CD14-positive monocyte (primary cell): ENCODE results near the gene USP15. TPM values are rescaled to one million over a fixed set of nuclear protein-coding genes. Genes with fewer than 3 reads are reported as not detected.

Experiments used
- DNase-seq, 3 donors: peaks; one replicate each; pipeline ENCODE4 v3.0.0-alpha.2; 2011 to 2022
- H2AFZ ChIP-seq: 2 replicates; pipeline ENCODE4 v1.6.0; 2012; ENCODE audit warnings: mild to moderate bottlenecking, low read depth, low read length, inconsistent platforms; ENCODE audit not compliant: insufficient read depth, poor library complexity, severe bottlenecking
- H3K27ac ChIP-seq, 2 donors: 1 replicate in 1 of 2; 2 replicates in 1 of 2; pipeline ENCODE4 v1.5.1; 2012 to 2013; ENCODE audit warnings: low read length in 2 of 2, control low read depth in 1 of 2, inconsistent platforms in 1 of 2, low read depth in 1 of 2, mild to moderate bottlenecking in 1 of 2
- H3K27me3 ChIP-seq, 2 donors: one replicate each; pipeline versions ENCODE4 v1.6.0 to v1.6.1; 2011 to 2013; ENCODE audit warnings: low read length in 2 of 2; ENCODE audit not compliant: control insufficient read depth in 2 of 2, insufficient read depth in 2 of 2
- H3K36me3 ChIP-seq, 2 donors: replicated peaks in 1 of 2; 1 replicate in 1 of 2; 2 replicates in 1 of 2; pipeline versions ENCODE4 v1.5.1 to v1.6.1; 2012 to 2013; ENCODE audit warnings: low read length in 2 of 2, control low read depth in 1 of 2, inconsistent platforms in 1 of 2, mild to moderate bottlenecking in 1 of 2; ENCODE audit not compliant: insufficient read depth in 2 of 2, control insufficient read depth in 1 of 2
- H3K4me1 ChIP-seq, 2 donors: 1 replicate in 1 of 2; 2 replicates in 1 of 2; pipeline versions ENCODE4 v1.5.1 to v1.6.1; 2012 to 2013; ENCODE audit warnings: low read length in 2 of 2, control low read depth in 1 of 2, inconsistent platforms in 1 of 2, mild to moderate bottlenecking in 1 of 2, moderate library complexity in 1 of 2; ENCODE audit not compliant: insufficient read depth in 2 of 2, control insufficient read depth in 1 of 2
- H3K4me2 ChIP-seq: replicated peaks from 2 replicates; pipeline ENCODE3; 2012; ENCODE audit warnings: low read length, moderate library complexity, mild to moderate bottlenecking; ENCODE audit not compliant: poor library complexity, severe bottlenecking; ENCODE audit errors: extremely low read depth
- H3K4me3 ChIP-seq, 3 experiments: fragments of 200-600 bp in 1 of 3; sonication (generic) in 1 of 3; replicated peaks in 1 of 3; 1 replicate in 2 of 3; 2 replicates in 1 of 3; pipeline ENCODE4 v1.5.1; 2011 to 2013; ENCODE audit warnings: low read length in 3 of 3, mild to moderate bottlenecking in 3 of 3, control low read depth in 2 of 3, low read depth in 2 of 3, inconsistent platforms in 1 of 3, moderate library complexity in 1 of 3
- H3K79me2 ChIP-seq: 2 replicates; pipeline ENCODE4 v1.6.0; 2012; ENCODE audit warnings: mild to moderate bottlenecking, control low read depth, inconsistent platforms, low read length, moderate library complexity; ENCODE audit not compliant: insufficient read depth
- H3K9ac ChIP-seq: 2 replicates; pipeline ENCODE4 v1.6.0; 2017; ENCODE audit warnings: low read length, mild to moderate bottlenecking; ENCODE audit not compliant: insufficient read depth, poor library complexity, severe bottlenecking
- H3K9me3 ChIP-seq, 2 donors: replicated peaks in 1 of 2; 1 replicate in 1 of 2; 2 replicates in 1 of 2; pipeline versions ENCODE4 v1.5.1 to v1.6.1; 2012 to 2013; ENCODE audit warnings: low read length in 2 of 2, control low read depth in 1 of 2; ENCODE audit not compliant: control insufficient read depth in 1 of 2, insufficient read depth in 1 of 2
- H4K20me1 ChIP-seq: 2 replicates; pipeline ENCODE4 v1.6.0; 2012; ENCODE audit warnings: mild to moderate bottlenecking, low read length, control low read depth, moderate library complexity; ENCODE audit not compliant: insufficient read depth
- H3K27ac Mint-ChIP-seq, 7 donors: one replicate each; pipeline ENCODE4 v1.8.0; 2020; ENCODE audit warnings: mild to moderate bottlenecking in 7 of 7, mixed read lengths in 7 of 7, moderate library complexity in 6 of 7, inconsistent platforms in 2 of 7
- H3K27me3 Mint-ChIP-seq, 3 donors: one replicate each; pipeline ENCODE4 v1.8.0; 2021 to 2022; ENCODE audit warnings: low read depth in 3 of 3, mild to moderate bottlenecking in 3 of 3, mixed read lengths in 3 of 3, moderate library complexity in 3 of 3, inconsistent platforms in 1 of 3
- H3K36me3 Mint-ChIP-seq, 2 donors: one replicate each; pipeline ENCODE4 v1.8.0; 2020; ENCODE audit warnings: mixed read lengths in 2 of 2, inconsistent platforms in 1 of 2, mild to moderate bottlenecking in 1 of 2
- H3K4me1 Mint-ChIP-seq: one replicate; pipeline ENCODE4 v1.8.0; 2020; ENCODE audit warnings: mild to moderate bottlenecking, mixed read lengths
- H3K4me3 Mint-ChIP-seq, 2 donors: one replicate each; pipeline ENCODE4 v1.8.0; 2020; ENCODE audit warnings: mild to moderate bottlenecking in 2 of 2, mixed read lengths in 2 of 2, moderate library complexity in 1 of 2
- H3K9me3 Mint-ChIP-seq, 7 donors: one replicate each; pipeline ENCODE4 v1.8.0; 2020 to 2022; ENCODE audit warnings: mixed read lengths in 7 of 7, mild to moderate bottlenecking in 6 of 7, moderate library complexity in 6 of 7, inconsistent platforms in 2 of 7
- CTCF ChIP-seq: fragments of 200-600 bp; IDR thresholded peaks from one replicate; pipeline ENCODE4 v1.8.0; 2022; ENCODE audit warnings: antibody characterized with exemption, mild to moderate bottlenecking
- WGBS: methylation state at CpG from one replicate; pipeline ENCODE4 v1.1.5; 2013; ENCODE audit warnings: missing lambda C conversion rate; ENCODE audit not compliant: insufficient coverage; 5-methylcytosine and 5-hydroxymethylcytosine counted together
- intact Hi-C, 2 donors: fragments of 100-400 bp; cut with micrococcal nuclease; formaldehyde crosslinking; loops; one replicate each; pipeline versions ENCODE4 v1.15.0 to v1.15.1; 2023
- polyA plus RNA-seq, 3 donors: library from polyadenylated mRNA; depleted of rRNA in 1 of 3; unstranded in 2 of 3; stranded (reverse) in 1 of 3; fragments of 300-500 nt in 2 of 3; fragments of >200 nt in 1 of 3; fragmentation: Illumina TruSeq in 2 of 3; gene quantifications; 1 replicate in 2 of 3; 2 replicates in 1 of 3; pipeline ENCODE4 v1.2.3, GENCODE V29; 2012 to 2021

USP15 gene
- polyA plus RNA-seq, 3 donors, result 146 to 449 (median 180) TPM

GRCh38 chr12:62291864-62292760 is 31.9 kb downstream of the USP15 start:
- TF ChIP-seq CTCF, result no peak
- Mint-ChIP-seq H3K27me3 (peaks cover 0 to 3% (median 0%) of the 10 kb centered on the region in 3 donors), H3K36me3 (peaks cover 25 to 31% of the 10 kb centered on the region in 2 donors), H3K9me3 (peaks cover 0 to 2% (median 0%) of the 10 kb centered on the region in 7 donors), H3K4me3 (no peak overlapping the region), H3K27ac (peak overlapping the region in 6 of 7 donors; percentile 6 to 89 (median 68)), H3K4me1 (peaks cover 73% of the 10 kb centered on the region)
- Histone ChIP-seq H3K9me3 (no peaks in the 10 kb centered on the region), H3K27ac (peak overlapping the region; percentile 25 to 67), H3K9ac (no peak overlapping the region), H4K20me1 (peaks cover 100% of the 10 kb centered on the region), H3K27me3 (no peaks in the 10 kb centered on the region), H3K4me3 (no peak overlapping the region), H2AFZ (no peak overlapping the region), H3K36me3 (peaks cover 19 to 26% of the 10 kb centered on the region in 2 donors), H3K4me1 (peaks cover 29 to 37% of the 10 kb centered on the region in 2 donors), H3K4me2 (peak overlapping the region; percentile 12), H3K79me2 (peaks cover 100% of the 10 kb centered on the region)
- 100% methylated on average over 2 of the region's 2 CpGs for WGBS
- peak in 2 of 3 donors; percentile 21 to 50 for DNase-seq
- intact Hi-C loops, result no loop called here

GRCh38 chr12:62292761-62293344 is 32.6 kb downstream of the USP15 start:
- H3K9ac ChIP-seq, result no peak overlapping the region
- peak overlapping the region; percentile 22 to 89 (median 74) for H3K27ac Mint-ChIP-seq
- H3K4me3 Mint-ChIP-seq, result no peak overlapping the region
- H3K9me3 ChIP-seq, result no peaks in the 10 kb centered on the region
- H4K20me1 ChIP-seq, result peaks cover 100% of the 10 kb centered on the region
- no peak for TF ChIP-seq CTCF
- H3K4me3 ChIP-seq, result no peak overlapping the region
- H3K4me1 ChIP-seq, result peaks cover 36 to 44% of the 10 kb centered on the region in 2 donors
- peak overlapping the region; percentile 25 to 67 for H3K27ac ChIP-seq
- H3K4me1 Mint-ChIP-seq, result peaks cover 74% of the 10 kb centered on the region
- H3K79me2 ChIP-seq, result peaks cover 100% of the 10 kb centered on the region
- WGBS, result 100% methylated on average over 1 of the region's 6 CpGs
- peaks cover 0 to 3% (median 0%) of the 10 kb centered on the region in 3 donors for H3K27me3 Mint-ChIP-seq
- no peak overlapping the region for H2AFZ ChIP-seq
- no peaks in the 10 kb centered on the region for H3K27me3 ChIP-seq
- peaks cover 20 to 26% of the 10 kb centered on the region in 2 donors for H3K36me3 ChIP-seq
- H3K9me3 Mint-ChIP-seq, result peaks cover 0 to 2% (median 0%) of the 10 kb centered on the region in 7 donors
- DNase-seq, result no peak
- H3K4me2 ChIP-seq, result peak overlapping the region; percentile 12
- intact Hi-C loops, result no loop called here
- peaks cover 29 to 36% of the 10 kb centered on the region in 2 donors for H3K36me3 Mint-ChIP-seq
